HG02973 (cell line): Measurements from ENCODE around the gene NCMAP.

Experiments used
- ATAC-seq: cut with Tn5 transposase; IDR thresholded peaks from one replicate; pipeline ENCODE4 v1.9.1; 2021; ENCODE audit warnings: moderate library complexity; ENCODE audit not compliant: unreplicated experiment

The NCMAP gene

DNA sequence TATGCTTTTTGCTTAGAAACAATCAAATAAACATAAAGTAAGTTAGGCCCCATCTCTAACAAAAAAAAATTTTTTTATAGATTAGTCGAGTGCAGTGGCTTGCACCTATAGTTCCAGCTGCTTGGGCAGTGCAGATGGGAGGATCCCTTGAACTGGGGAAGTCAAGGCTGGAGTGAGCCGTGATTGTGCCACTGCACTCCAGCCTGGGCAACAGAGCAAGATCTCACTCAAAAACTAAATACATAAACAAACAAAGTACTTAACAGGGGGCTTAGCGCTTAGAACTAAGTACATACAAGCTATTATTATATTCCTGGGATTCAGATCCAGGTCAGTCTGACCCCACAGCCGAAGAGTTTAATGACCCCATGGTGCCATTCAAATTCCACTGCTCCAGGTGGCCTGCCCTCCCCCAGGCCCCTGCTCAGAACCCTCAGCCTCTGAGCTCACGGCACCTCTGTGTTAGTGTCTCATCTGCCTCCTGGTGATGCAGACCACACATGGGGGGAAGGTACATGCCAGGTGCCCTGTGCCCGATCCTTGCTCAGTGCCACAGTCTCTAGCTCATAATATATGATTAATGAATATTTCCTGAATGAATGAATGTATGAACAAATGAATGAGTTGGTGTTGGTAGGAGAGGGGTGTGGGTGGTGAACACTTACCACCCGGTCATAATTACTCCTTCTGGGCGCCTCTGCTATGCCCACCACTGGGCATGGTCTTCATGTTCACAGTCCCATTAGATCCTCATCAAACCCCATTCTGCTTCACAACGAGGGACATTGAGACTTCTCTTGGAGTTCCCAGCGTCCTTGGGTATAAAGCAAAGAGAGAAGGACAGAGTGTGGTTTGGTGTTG is 14.6 kb downstream of the NCMAP start:
- ATAC-seq = no peak

DNA sequence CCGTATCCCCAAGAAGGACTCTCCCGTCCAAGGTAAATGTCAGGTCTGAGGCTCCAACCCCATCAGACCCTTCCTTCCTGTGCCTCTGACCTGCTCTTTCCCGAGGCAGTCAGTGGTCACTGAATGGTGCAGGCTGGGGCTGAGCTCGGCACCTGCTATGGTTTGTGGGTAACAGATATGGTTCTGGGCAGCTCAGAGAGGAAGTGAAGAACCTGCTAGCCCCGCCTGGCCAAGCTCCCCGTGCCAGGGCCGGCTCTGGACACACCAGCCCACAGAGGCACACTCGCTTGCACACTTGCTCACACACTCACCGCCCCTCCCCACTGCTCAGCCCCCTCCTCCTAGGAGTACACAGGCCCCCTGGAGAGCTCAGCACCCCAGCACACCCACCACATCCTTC is 16.4 kb downstream of the NCMAP start:
- ATAC-seq = no peak

DNA sequence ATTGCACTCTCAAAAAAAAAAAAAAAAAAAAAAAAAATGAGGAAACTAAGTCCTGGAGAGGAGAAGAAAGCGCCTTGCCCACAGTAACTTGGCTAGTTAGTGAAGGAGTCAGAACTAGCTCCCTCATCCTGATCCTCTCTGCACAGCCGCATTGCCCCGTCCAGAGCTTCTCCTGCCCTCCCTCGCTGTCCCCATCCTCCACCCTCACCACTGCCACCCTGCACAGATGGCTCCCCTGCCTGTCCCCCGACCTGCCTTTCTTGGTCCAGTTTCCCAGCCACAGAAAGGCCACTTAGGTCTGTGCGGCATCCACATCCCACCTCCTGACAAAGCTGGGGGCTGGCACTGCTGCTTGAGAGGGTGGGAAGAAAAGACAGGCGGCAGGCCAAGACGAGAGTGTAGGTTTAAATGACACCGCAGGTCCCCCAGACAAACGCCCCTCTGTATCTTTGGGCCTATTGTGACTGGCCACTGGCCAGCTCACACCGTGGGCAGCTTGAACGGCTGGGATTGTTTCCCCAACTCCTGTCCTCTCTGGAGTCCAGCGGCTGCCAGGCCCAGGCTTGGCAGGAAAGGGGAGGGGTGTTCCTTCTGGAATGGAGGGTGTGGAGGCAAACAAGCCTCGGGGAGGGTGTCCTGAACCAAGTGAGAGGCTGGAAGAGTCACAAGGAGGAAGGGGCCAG is 20.2 kb downstream of the NCMAP start:
- no peak for ATAC-seq

DNA sequence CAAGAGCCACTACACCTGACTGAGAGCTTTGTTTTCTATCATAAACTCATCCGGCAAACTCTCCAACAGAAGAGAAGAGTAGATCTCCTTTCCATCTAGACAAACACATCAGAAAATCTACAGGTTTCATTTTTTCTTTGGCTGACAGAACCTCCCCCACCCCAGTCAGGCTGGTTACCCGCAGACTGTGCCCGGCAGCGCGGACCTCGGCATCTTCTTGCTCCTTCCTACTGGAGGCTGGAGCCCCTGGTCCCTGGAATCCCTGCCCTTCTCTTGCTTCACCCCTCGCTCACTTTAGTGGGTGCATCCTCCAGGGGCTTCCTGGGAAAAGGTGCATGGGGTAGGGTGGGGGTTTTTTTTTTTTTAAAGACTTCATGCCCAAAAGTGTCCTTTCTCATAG is 23.0 kb downstream of the NCMAP start:
- no peak for ATAC-seq

DNA sequence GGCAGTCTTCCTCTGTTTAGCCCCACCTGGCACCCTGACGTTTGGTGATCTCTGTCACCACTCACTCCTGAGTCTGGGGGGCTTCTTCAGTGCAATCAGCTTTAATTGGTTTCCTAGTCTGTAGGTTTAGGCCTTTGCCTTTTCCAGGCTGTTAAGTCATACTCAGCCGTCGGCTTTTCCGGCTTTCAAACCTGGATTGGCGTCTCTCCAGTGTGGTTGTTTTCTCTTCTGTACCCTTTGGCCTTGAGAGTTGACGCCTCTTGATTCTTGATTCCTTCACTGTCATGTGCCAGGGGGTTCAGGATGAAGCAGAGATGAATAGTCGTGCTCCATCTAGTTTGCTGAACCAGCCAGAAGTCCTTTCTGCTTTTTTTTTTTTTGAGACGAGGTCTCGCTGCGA is 24.9 kb downstream of the NCMAP start:
- ATAC-seq = no peak

DNA sequence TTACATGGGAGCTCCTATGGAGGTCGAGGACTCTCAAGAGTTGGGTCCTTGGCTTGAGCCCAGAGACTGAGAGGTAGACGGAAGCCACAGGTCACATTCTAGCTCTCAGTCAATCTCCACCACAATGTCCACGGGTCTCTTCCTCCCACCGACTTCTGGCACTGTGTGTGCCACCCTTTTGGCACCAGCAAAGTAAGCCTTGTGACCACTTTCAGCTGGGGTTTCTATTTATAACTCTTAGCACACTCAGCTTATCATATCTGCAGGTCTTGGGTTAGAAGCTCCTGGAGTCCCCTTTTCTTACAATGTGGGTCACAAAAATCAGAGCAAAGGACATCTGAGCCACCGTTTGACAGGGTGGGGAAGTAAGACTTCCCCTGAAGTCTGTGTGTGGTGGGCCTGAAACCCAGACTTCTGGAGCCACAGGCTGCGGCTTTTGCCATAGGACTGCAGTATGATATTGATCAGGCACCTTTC is 28.3 kb downstream of the NCMAP start:
- no peak for ATAC-seq

DNA sequence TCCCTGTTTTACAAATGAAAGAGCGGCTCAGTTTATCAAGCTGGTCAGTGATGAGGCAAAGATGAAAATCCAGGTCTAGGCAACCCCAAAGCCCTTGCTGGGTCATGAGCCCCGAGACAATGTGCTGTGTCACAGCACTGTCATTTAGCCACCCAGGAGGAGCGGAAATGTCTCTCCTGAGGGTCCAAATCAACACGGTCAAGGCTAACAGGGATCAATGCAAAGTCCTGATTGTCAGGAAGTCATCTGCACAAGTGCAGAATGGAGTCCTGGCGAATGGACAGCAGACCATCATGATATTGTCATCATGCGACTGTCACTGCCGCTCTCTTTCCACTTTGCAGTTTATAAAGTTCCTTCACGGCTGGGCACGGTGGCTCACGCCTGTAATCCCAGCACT is 30.2 kb downstream of the NCMAP start:
- ATAC-seq = no peak

DNA sequence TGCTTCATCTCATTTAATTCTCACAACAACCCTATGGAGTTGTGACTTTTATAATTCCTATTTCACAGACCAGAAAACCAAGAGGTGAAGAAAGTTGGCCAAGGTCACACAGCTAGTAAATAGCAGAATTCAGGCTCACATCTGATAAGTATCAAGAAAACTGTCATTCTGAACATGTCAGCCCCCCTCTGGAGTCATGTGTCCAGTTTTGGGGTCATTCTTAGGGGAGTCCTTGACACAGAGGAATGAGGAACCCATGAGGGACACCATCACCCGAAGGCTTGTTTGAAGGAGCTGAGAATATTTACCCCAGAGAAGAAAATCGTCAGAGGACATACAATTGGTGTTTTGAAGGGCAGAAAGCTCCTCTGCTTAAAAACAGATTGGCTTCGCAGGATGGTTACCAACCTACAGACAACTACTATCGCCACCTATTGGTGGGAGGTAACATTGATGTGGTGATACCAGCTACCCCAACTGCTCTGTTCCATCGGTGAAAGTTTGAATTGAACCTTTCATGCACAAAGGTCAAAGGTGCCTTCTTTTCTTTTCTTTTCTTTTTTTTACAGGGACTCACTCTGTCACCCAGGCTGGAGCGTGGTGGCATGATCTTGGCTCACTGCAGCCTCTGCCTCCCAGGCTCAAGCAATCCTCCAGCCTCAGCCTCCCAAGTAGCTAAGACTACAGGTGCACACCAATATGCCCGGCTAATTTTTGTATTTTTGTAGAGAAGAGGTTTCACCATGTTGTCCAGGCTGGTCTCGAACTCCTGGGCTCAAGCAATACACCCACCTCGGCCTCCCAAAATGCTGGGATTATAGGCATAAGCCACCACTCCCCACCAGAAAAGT is 31.3 kb downstream of the NCMAP start:
- ATAC-seq = no peak

DNA sequence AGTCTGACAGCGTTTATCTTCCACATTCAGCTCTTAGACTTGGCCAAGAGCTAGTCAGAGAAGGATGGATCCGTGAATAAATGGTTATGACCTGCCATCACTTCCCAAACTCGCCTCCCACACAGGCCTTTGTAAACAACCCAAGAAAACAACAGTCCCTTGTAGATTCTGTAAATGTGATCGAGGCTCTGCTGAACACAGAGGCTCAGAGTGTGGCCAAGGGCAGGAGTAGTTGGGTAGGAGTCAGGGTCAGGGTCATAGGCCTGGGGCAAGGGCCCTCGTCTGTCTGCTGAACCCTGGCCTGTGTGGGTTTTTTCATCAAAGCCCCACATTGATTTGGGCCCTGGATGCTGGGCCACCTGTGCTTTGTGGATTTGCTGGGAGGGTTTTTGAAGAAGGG is 32.7 kb downstream of the NCMAP start:
- ATAC-seq = no peak

DNA sequence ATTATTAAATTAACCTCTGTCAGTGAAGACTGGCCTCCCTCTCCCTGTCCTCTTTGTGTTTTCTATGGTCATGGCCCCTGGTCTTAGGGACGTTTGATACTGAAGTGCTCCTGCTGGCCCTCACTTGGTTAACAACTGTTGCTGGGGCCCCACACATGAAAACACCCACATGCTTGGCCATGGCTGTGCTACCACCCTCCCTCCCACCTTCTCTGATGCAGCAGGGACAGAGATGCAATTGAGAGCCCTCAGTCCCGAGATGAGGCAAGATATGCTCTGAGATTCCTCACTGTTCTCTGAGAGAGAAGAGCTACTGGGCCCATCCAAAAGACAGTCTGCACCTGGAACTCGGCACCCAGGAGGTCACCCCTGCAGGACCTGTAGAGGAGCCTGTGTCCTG is 33.3 kb downstream of the NCMAP start:
- ATAC-seq = no peak

DNA sequence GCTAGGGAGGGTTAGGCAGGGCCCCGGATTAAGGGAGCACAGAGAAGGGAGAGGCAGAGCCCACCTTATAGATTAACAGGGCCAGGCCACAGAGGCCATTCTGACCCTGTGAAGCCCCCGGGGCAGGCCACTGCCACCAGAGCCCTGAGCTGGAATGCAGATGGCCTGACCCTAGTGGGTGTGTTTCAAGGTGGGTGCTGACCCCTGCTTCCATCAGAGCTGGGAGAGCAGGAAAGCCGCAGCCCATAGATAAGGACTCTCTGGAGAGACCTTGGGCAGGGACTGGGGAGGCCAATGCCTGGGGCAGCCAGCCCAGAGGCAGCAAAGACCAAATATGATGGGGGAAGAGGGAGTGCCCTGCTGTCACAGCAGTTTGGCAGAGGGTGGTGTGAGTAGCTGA is 35.9 kb downstream of the NCMAP start:
- no peak for ATAC-seq

DNA sequence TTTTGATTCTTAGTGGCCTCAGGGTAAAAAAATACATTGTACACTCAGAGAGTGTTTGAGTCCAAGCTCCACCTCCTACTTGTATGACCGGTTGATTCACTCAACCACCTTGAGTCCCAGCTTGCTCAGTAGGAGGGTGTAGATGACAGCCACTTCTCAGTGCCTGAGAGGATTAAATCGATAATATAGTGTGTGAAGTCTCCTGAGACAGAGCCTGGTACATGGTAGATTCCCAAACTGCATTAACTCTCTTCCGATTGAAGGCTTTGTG is 38.4 kb downstream of the NCMAP start:
- no peak for ATAC-seq

DNA sequence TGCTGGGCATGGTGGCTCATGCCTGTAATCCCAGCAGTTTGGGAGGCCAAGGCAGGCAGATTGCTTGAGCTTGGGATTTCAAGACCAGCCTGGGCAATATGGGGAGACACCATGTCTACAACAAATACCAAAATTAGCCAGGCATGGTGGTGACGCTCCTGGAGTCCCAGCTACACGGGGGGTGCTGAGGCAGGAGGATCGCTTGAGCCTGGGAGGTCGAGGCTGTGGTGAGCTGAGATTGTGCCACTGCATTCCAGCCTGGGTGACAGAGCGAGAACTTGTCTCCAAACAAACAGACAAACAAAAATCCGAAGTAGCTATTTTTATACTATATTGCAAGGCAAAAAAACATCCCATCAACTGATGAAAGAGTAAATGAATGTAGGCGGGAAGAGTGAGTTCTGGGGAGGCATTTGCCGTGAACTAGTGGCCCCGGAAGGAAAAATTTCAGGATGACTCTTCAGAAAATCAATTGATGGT is 40.6 kb downstream of the NCMAP start:
- ATAC-seq = no peak

DNA sequence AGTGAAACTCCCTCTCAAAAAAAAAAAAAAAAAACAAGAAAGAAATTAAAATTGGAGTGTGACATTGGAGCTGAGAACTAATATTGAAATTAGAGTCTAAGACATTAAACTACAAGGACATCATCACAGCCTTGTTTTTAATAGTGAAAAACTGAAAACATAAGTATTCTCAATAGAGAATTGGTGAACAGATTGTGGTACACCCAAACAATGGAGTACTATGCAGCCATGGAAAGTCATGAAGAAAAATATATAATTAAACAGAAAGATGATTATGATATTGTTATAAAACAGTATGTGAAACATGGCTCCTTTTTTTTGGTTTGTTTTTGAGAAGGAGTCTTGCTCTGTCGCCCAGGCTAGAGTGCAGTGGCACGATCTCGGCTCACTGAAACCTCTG is 43.4 kb downstream of the NCMAP start:
- no peak for ATAC-seq

DNA sequence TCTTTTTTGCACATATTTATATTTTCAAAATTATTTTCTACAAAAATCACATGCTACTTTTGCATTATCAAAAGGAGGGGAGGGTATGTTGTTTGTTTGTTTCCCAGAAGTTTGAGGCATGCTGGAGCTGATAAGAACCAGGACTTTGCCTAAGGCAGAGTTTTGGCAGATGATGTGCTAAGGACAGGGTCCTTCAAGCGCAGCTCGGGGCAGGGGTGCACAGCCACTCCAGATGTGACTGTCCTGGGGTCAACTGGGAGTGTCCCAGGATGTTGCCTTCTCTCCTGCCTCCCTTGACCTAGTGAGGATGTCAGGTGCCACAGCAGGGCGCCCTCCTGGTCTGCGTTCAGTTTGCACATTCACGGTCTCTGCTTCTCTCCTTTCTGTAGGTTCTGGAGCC is 44.7 kb downstream of the NCMAP start:
- ATAC-seq = no peak

DNA sequence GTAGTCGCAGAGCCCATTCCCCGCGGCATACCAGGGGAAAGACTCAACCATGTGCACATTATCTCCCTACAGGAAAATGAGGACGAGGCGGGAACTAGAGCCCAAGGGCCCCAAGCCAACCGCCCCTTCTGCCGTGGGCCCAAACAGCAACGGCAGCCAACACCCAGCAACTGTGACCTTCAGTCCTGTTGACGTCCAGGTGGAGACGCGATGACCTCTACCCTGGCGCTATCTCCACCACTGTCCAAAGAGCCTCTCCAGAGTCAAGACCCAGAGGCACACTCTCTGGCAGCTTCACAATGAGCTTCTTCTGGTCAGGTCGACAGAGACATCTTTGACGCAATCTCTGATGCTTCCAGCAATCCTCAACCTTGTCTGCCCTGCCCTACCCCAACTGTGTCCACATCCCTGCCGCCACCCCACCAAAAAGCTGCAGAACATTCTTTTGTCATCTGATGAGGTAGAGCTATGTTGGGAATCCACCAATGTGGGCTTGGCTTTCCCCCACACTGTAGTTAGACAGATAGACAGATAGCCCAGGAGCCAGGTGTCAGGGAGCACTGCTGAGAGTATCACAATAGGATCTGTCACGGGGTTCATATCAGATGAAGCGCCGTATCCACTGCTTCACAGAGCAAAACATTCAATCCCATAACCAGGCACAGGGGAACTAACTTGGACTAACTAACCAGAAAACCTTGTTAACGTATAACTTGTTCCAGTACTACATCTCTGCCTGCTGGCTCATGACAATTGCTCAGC is 49.8 kb downstream of the NCMAP start:
- no peak for ATAC-seq

DNA sequence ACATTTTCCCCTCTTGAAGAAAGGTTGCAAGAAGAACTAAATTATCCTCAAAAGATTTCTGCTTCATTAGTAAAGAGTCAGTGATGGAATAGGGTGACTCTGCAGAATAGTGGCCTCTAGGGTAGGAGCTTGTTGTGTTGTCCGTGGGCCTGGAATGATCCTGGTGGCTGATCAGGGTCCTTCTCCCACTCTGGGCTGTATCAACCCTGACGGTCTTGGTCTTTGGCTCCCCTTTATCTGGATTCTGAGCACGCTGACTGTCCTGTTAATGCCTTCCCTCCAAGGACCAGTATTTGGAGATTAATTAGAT is 50.4 kb downstream of the NCMAP start:
- ATAC-seq = no peak

DNA sequence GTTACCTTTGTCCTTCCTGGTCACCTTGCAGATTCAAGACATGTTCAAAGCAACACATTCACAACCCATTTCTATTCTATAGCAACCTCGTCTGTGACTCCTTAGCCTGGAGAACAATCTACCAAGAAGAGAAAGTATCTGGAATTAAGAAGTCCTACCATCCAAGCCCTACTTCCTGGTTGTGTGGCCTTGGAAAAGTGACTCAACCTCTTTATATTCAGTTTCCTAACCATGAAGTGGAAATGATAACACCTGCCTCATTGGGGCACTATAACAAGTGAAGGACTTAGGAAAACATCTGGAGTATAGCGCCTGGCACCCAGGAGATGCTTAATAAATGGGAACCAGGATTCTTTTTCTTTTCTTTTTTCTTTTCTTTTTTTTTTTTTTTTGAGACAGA is 50.7 kb downstream of the NCMAP start:
- no peak for ATAC-seq

DNA sequence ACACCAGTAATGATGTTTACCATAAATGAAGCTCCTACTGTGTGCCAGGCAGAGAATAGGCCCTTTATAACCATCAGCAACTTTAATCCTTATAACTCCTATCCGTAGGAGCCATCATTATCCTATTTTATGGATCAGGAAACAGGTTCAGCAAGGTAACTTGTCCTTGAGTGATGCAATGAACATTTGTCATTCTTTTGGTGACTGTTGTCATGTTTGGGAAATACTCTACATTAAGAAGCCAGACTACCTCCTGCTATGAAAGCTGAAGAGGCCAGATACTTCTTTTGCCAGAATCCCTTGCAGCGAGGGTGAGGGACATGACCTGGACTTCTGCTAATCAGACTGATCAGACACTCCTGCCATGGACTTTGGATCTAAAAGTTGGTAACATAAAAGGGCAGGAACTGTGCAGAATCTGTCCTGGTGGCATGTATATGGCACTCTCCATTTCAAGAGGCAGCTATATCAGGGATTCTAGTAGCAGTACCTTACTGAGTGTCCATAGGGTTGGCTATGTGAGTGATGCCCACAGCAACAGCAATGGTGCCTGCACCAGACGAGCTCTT is 54.1 kb downstream of the NCMAP start:
- ATAC-seq = no peak

DNA sequence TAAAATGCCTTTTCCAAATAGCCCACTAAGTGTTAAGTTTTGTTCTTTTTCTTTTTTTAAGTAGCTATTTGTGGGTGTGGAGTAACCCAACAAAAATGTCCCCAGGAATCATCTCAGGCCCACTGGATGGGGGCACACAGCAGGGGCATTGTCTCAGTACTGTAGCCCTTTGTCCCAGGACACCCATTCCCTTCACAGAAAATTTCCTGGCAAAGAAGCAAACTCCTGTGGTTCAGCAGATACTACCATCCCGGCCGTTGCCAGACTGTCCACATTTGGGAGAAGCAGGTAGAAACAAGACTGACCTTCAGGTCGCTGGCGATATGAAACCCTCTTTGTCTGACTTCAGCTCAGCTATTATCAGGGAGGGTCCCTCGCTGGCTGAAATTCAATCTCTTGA is 63.5 kb downstream of the NCMAP start:
- ATAC-seq = no peak

DNA sequence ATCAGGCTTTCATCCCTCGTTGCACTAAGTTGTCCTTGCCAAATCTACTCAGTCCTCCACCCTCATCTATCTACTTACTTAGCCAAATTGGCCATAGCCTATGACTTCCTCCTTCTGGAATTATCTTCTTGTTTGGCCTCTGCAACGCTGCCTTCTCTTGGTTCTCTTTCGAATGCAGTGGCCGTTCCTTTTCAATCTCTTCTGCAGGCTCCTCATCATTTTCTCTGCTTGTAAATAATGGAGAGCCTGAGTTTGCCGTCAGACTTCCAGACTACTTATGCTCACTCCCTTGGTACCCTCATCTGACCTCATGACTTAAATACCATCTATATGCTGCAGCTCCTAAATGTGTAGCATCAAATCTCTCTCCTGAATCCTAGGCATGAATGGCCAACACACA is 64.8 kb downstream of the NCMAP start:
- ATAC-seq = no peak
